H1 (cell line): ENCODE results near the gene CLTCL1. TPM values are rescaled to one million over a fixed set of nuclear protein-coding genes. Genes with fewer than 3 reads are reported as not detected.

Source experiments
- CTCF ChIA-PET: fragments of 300-600 bp; sonication (Branson Sonifier 250); formaldehyde crosslinking; loops from one replicate; lab custom pipeline; 2021; ENCODE audit not compliant: partially characterized antibody; lab: Charles Lee
- POLR2A ChIA-PET: fragments of 300-600 bp; sonication (Branson Sonifier 250); formaldehyde crosslinking; loops from one replicate; lab custom pipeline; 2021; ENCODE audit warnings: inconsistent platforms; ENCODE audit not compliant: partially characterized antibody; lab: Charles Lee
- DNase-seq, 2 experiments: peaks; one replicate each; pipeline versions ENCODE4 v3.0.0 to v3.0.0-alpha.2; 2010 to 2022; ENCODE audit warnings: low spot score in 2 of 2, low read depth in 1 of 2, mixed read lengths in 1 of 2
- FAIRE-seq: peaks from 2 replicates; lab custom pipeline; 2011; peaks lifted over from hg19 to GRCh38; lab: Jason Lieb, UNC
- H2AFZ ChIP-seq: 2 replicates; pipeline ENCODE4 v1.8.1; 2012; ENCODE audit warnings: low read length, inconsistent platforms
- H2AK5ac ChIP-seq: 2 replicates; pipeline ENCODE4 v1.6.1; 2013; ENCODE audit warnings: low read depth, low read length
- H2BK120ac ChIP-seq: replicated peaks from 2 replicates; pipeline ENCODE3; 2013; ENCODE audit warnings: low read depth, low read length, inconsistent platforms
- H2BK12ac ChIP-seq: 2 replicates; pipeline ENCODE4 v1.6.1; 2013; ENCODE audit warnings: low read depth, low read length
- H2BK15ac ChIP-seq: 2 replicates; pipeline ENCODE4 v1.6.1; 2013; ENCODE audit warnings: low read length
- H2BK20ac ChIP-seq: 2 replicates; pipeline ENCODE4 v1.6.1; 2013; ENCODE audit warnings: low read length
- H2BK5ac ChIP-seq: 2 replicates; pipeline ENCODE4 v1.6.1; 2013; ENCODE audit warnings: low read depth, low read length
- H3K14ac ChIP-seq: 2 replicates; pipeline ENCODE4 v1.6.1; 2013; ENCODE audit warnings: inconsistent platforms; ENCODE audit not compliant: insufficient read length
- H3K18ac ChIP-seq: 2 replicates; pipeline ENCODE4 v1.6.1; 2013; ENCODE audit warnings: low read length; ENCODE audit errors: extremely low read depth
- H3K23ac ChIP-seq: 2 replicates; pipeline ENCODE4 v1.6.1; 2013; ENCODE audit warnings: inconsistent platforms; ENCODE audit not compliant: insufficient read length
- H3K23me2 ChIP-seq: 2 replicates; pipeline ENCODE4 v1.6.1; 2013; ENCODE audit warnings: low read depth, low read length
- H3K27ac ChIP-seq: 2 replicates; pipeline ENCODE4 v1.6.1; 2011; ENCODE audit warnings: low read depth, low read length, inconsistent platforms
- H3K27me3 ChIP-seq, 4 experiments: replicated peaks in 1 of 4; 1 replicate in 1 of 4; 2 replicates in 3 of 4; pipeline versions ENCODE4 v1.6.1 to v1.8.1; 2011 to 2013; ENCODE audit warnings: low read length in 3 of 4, mild to moderate bottlenecking in 3 of 4, inconsistent platforms in 2 of 4, mixed read lengths in 2 of 4, moderate library complexity in 1 of 4; ENCODE audit not compliant: control insufficient read depth in 3 of 4, insufficient read depth in 3 of 4; ENCODE audit errors: extremely low read depth in 1 of 4
- H3K36me3 ChIP-seq, 4 experiments: 2 replicates each; pipeline versions ENCODE4 v1.6.1 to v1.8.1; 2011 to 2013; ENCODE audit warnings: mild to moderate bottlenecking in 4 of 4, low read length in 3 of 4, moderate library complexity in 2 of 4, control low read depth in 1 of 4, inconsistent platforms in 1 of 4; ENCODE audit not compliant: insufficient read depth in 4 of 4, control insufficient read depth in 2 of 4
- H3K4ac ChIP-seq: replicated peaks from 2 replicates; pipeline ENCODE3; 2013; ENCODE audit warnings: low read length, low read depth, mixed read lengths, inconsistent platforms; ENCODE audit not compliant: insufficient read length
- H3K4me1 ChIP-seq, 4 experiments: replicated peaks in 1 of 4; 1 replicate in 1 of 4; 2 replicates in 3 of 4; pipeline versions ENCODE4 v1.6.1 to v1.8.1; 2011 to 2013; ENCODE audit warnings: low read length in 3 of 4, inconsistent platforms in 2 of 4, mixed read lengths in 1 of 4; ENCODE audit not compliant: insufficient read depth in 4 of 4, control insufficient read depth in 3 of 4
- H3K4me2 ChIP-seq, 2 experiments: 2 replicates each; pipeline versions ENCODE4 v1.6.1 to v1.8.1; 2011 to 2013; ENCODE audit warnings: low read depth in 2 of 2, low read length in 2 of 2, control low read depth in 1 of 2, inconsistent platforms in 1 of 2, mild to moderate bottlenecking in 1 of 2; ENCODE audit not compliant: insufficient read depth in 1 of 2
- H3K4me3 ChIP-seq, 4 experiments: fragments of 200-600, 300-600 bp in 1 of 4; sonication (generic), shearing (Covaris generic), sonication (Bioruptor Twin) in 1 of 4; 2 replicates each; pipeline versions ENCODE4 v1.5.1 to v1.8.1; 2011 to 2016; ENCODE audit warnings: low read length in 4 of 4, low read depth in 3 of 4, control low read depth in 2 of 4, inconsistent platforms in 2 of 4, mild to moderate bottlenecking in 2 of 4, mixed read lengths in 1 of 4, moderate library complexity in 1 of 4; ENCODE audit not compliant: insufficient read depth in 2 of 4; ENCODE audit errors: extremely low read depth in 1 of 4
- H3K56ac ChIP-seq: replicated peaks from 2 replicates; pipeline ENCODE3; 2013; ENCODE audit warnings: low read depth, mild to moderate bottlenecking, mixed read lengths, low read length, inconsistent platforms; ENCODE audit not compliant: insufficient read length
- H3K79me1 ChIP-seq: 2 replicates; pipeline ENCODE4 v1.6.1; 2013; ENCODE audit warnings: low read depth, low read length, control low read depth
- H3K79me2 ChIP-seq, 2 experiments: 2 replicates each; pipeline versions ENCODE4 v1.6.1 to v1.8.1; 2012 to 2013; ENCODE audit warnings: low read length in 2 of 2, mild to moderate bottlenecking in 2 of 2, inconsistent platforms in 1 of 2; ENCODE audit not compliant: insufficient read depth in 2 of 2, control insufficient read depth in 1 of 2
- H3K9ac ChIP-seq, 4 experiments: replicated peaks in 1 of 4; 1 replicate in 1 of 4; 2 replicates in 3 of 4; pipeline versions ENCODE4 v1.6.1 to v1.8.1; 2011 to 2013; ENCODE audit warnings: low read depth in 3 of 4, low read length in 3 of 4, control low read depth in 2 of 4, mild to moderate bottlenecking in 2 of 4, moderate library complexity in 2 of 4, inconsistent platforms in 1 of 4; ENCODE audit errors: extremely low read depth in 1 of 4
- H3K9me3 ChIP-seq, 2 experiments: 2 replicates each; pipeline versions ENCODE4 v1.6.1 to v1.8.1; 2012 to 2013; ENCODE audit warnings: mild to moderate bottlenecking in 2 of 2, moderate library complexity in 2 of 2, control low read depth in 1 of 2, inconsistent platforms in 1 of 2, low read depth in 1 of 2, low read length in 1 of 2, mixed read lengths in 1 of 2; ENCODE audit not compliant: insufficient read depth in 2 of 2
- H4K20me1 ChIP-seq, 2 experiments: replicated peaks in 1 of 2; 2 replicates each; pipeline versions ENCODE3 to v1.8.1; 2011 to 2013; ENCODE audit warnings: inconsistent platforms in 2 of 2, low read length in 2 of 2, mild to moderate bottlenecking in 1 of 2; ENCODE audit not compliant: insufficient read depth in 2 of 2, control insufficient read depth in 1 of 2
- H4K5ac ChIP-seq: 2 replicates; pipeline ENCODE4 v1.6.1; 2013; ENCODE audit warnings: low read length, low read depth, mixed read lengths, inconsistent platforms; ENCODE audit not compliant: insufficient read length
- H4K8ac ChIP-seq: 2 replicates; pipeline ENCODE4 v1.8.0; 2013; ENCODE audit warnings: mild to moderate bottlenecking, moderate library complexity, low read length, inconsistent platforms; ENCODE audit not compliant: insufficient read depth; ENCODE audit errors: extremely low read depth
- H4K91ac ChIP-seq: replicated peaks from 2 replicates; pipeline ENCODE3; 2013; ENCODE audit warnings: low read length, mixed read lengths, inconsistent platforms; ENCODE audit not compliant: insufficient read length
- ASH2L ChIP-seq: fragments of 200-600, 300-600 bp; sonication (generic); IDR thresholded peaks from one replicate; pipeline ENCODE4 v1.7.1; 2017; ENCODE audit warnings: low read length
- CBX5 ChIP-seq: fragments of 300-800, 300-1000 bp; sonication (generic); IDR thresholded peaks from 2 replicates; pipeline ENCODE4 v1.7.1; 2016; ENCODE audit warnings: antibody characterized with exemption, low read length, low read depth
- CHD2 ChIP-seq: IDR thresholded peaks from 2 replicates; pipeline ENCODE4 v1.6.1; 2012; ENCODE audit warnings: low read length, improper control_type of control experiment
- EZH2 ChIP-seq: fragments of 200-600 bp; sonication (generic); IDR thresholded peaks from 2 replicates; pipeline ENCODE4 v1.7.1; 2012; ENCODE audit warnings: low read depth, mild to moderate bottlenecking, moderate library complexity, low read length, inconsistent platforms; ENCODE audit not compliant: severe bottlenecking
- HDAC6 ChIP-seq: IDR thresholded peaks from one replicate; pipeline ENCODE4 v1.7.1; 2012; ENCODE audit warnings: low read depth, mild to moderate bottlenecking, inconsistent platforms, low read length, moderate library complexity
- SIRT6 ChIP-seq: IDR thresholded peaks from one replicate; pipeline ENCODE4 v1.7.1; 2012; ENCODE audit warnings: low read length, inconsistent platforms
- SIX5 ChIP-seq: IDR thresholded peaks from 2 replicates; pipeline ENCODE4 v1.6.1; 2011; ENCODE audit warnings: mild to moderate bottlenecking, low read depth, low read length
- SRF ChIP-seq: IDR thresholded peaks from 2 replicates; pipeline ENCODE4 v1.6.1; 2011; ENCODE audit warnings: mild to moderate bottlenecking, low read depth, low read length, moderate library complexity
- SUZ12 ChIP-seq: fragments of 200-600 bp; sonication (generic); IDR thresholded peaks from 2 replicates; pipeline ENCODE4 v1.6.1; 2012; ENCODE audit warnings: mild to moderate bottlenecking, inconsistent platforms, low read length, moderate library complexity, mixed read lengths
- TCF12 ChIP-seq: IDR thresholded peaks from 2 replicates; pipeline ENCODE4 v1.6.1; 2011; ENCODE audit warnings: low read depth, mild to moderate bottlenecking, low read length
- WGBS, 2 experiments: shearing (Covaris generic) in 1 of 2; methylation state at CpG; one replicate each; pipeline versions ENCODE4 v1.1.6 to v1.1.7; 2013 to 2015; ENCODE audit warnings: low lambda C conversion rate in 2 of 2, mixed read lengths in 2 of 2, inconsistent platforms in 1 of 2, low coverage in 1 of 2, missing lambda C conversion rate in 1 of 2; ENCODE audit not compliant: insufficient replicate concordance in 2 of 2, insufficient coverage in 1 of 2, insufficient read length in 1 of 2; ENCODE audit errors: extremely low coverage in 1 of 2, missing lambda C conversion rate in 1 of 2; 5-methylcytosine and 5-hydroxymethylcytosine counted together
- polyA plus RNA-seq, 7 experiments: library from polyadenylated mRNA; depleted of rRNA in 3 of 7; stranded (reverse) in 5 of 7; unstranded in 2 of 7; fragments of >200 nt in 5 of 7; fragments of 200-250 nt in 2 of 7; gene quantifications; 1 replicate in 5 of 7; 2 replicates in 1 of 7; 4 replicates in 1 of 7; pipeline versions ENCODE4 v1.2.1 to v1.2.3, GENCODE V29; 2011 to 2013; ENCODE audit warnings: missing spikeins in 2 of 7, mixed read lengths in 2 of 7
- total RNA-seq: library from RNA; stranded (reverse); fragmentation: NEBNext Ultra II Directional; extraction: Animal tissue kit (Norgen Biotek cat#: 25700); gene quantifications from 2 replicates; pipeline ENCODE4 v1.2.1, GENCODE V29; 2021

Gene CLTCL1
- total and polyA plus RNA-seq, 2 of the 8 experiments (the other 6 are each of a cell fraction or from before 2014, with no cell fraction given) = 12.4 to 17.0 TPM

DNA sequence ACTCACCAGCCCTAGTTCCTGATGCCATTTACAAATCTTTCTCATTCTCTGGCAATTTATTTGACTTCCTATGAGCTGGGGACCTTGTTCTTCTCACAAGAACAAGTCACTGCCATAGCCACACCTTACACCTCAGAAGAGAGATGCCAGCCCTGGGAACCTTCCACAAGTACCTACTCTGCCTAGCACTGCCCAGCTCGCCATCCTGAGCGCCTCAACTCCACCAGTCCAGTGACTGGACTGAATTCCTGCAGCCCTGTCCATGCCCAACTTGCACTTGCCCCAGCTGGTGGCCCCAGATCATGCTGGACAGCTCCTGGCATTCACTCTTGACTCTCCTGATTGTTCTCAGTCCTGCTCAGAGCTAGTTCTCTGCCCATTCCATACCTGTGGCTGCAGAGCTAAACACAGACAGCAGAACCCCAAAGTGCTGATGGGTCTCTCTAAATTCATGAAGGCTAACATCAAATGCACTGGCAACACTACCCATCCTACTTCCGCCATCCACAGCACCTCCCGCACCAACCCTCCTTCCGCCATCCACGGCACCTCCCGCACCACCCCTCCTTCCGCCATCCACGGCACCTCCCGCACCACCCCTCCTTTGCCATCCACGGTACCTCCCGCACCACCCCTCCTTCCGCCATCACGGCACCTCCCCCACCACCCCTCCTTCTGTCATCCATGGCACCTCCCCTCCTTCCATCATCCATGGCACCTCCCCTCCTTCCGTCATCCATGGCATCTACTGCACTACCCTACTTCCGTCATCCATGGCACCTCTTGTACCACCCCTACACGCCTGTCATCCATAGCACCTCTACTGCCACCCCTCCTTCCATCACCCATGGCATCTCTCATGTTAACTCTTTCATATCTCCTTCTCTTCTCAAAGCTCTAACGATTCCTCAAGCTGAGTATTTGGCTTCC is 89.4 kb downstream of the CLTCL1 start:
- ChIA-PET CTCF (interaction anchor here (1.1 to 1.3 kb wide), 2 partner anchors 16 to 17 kb away, joined by 3 read pairs; no protein-coding TSS in a partner anchor), POLR2A (interaction anchor here (0.6 to 1.1 kb wide), 2 partner anchors 18 to 48 kb away, joined by 3 read pairs; no protein-coding TSS in a partner anchor)

More for the DNA sequence above, 89.4 kb downstream of the CLTCL1 start:
- Histone ChIP-seq H3K9ac (no peak overlapping the region), H3K56ac (no peak overlapping the region), H3K27ac (no peak overlapping the region), H4K8ac (no peak overlapping the region), H3K14ac (no peak overlapping the region), H4K20me1 (peaks cover 0 to 3% of the 10 kb centered on the region in 2 experiments), H3K79me2 (no peaks in the 10 kb centered on the region), H3K36me3 (peaks cover 0 to 7% (median 2%) of the 10 kb centered on the region in 4 experiments; a peak in 2 of 8 replicates), H2AFZ (no peak overlapping the region), H3K4ac (no peak overlapping the region), H3K23me2 (no peaks in the 10 kb centered on the region), H3K4me2 (no peak overlapping the region), H3K4me3 (no peak overlapping the region), H3K23ac (no peak overlapping the region), H3K79me1 (no peaks in the 10 kb centered on the region), H3K27me3 (no peaks in the 10 kb centered on the region), H4K91ac (no peak overlapping the region), H4K5ac (no peak overlapping the region), H2BK120ac (no peak overlapping the region), H3K4me1 (0 out of 7 replicates have a peak, but pooled peaks cover 0 to 4% (median 0%) of the 10 kb centered on the region in 4 experiments), H2BK5ac (no peak overlapping the region), H3K9me3 (no peaks in the 10 kb centered on the region), H3K18ac (no peak overlapping the region), H2BK12ac (0 out of 2 replicates have a peak overlapping the region, but pooled peaks have one; percentile 5), H2BK15ac (no peak overlapping the region), H2BK20ac (no peak overlapping the region), H2AK5ac (peak overlapping the region; percentile 56; the same call in 1 of the 2 replicates)
- FAIRE-seq (peak; percentile 80), DNase-seq (no peak)
- no peak for TF ChIP-seq EZH2
- TF ChIP-seq HDAC6 = no peak
- no peak for TF ChIP-seq TCF12
- no peak for TF ChIP-seq ASH2L
- no peak for TF ChIP-seq CHD2
- TF ChIP-seq SUZ12 = no peak
- no peak for TF ChIP-seq SIX5
- TF ChIP-seq SIRT6 = no peak
- no peak for TF ChIP-seq SRF
- TF ChIP-seq CBX5 = no peak
- WGBS, 2 experiments = 93% methylated on average over 18 of the region's 18 CpGs; no CpG with 5 or more reads in 1 of the 2 experiments
